Measurements from ENCODE around the gene TLCD1. TPM values are rescaled to one million over a fixed set of nuclear protein-coding genes. Genes with fewer than 3 reads are reported as not detected.
A peak's percentile ranks its signal among the peaks of the same experiment; 100 is the strongest.

Gene TLCD1
- polyA plus RNA-seq, 1 experiment: 9.8 TPM

DNA sequence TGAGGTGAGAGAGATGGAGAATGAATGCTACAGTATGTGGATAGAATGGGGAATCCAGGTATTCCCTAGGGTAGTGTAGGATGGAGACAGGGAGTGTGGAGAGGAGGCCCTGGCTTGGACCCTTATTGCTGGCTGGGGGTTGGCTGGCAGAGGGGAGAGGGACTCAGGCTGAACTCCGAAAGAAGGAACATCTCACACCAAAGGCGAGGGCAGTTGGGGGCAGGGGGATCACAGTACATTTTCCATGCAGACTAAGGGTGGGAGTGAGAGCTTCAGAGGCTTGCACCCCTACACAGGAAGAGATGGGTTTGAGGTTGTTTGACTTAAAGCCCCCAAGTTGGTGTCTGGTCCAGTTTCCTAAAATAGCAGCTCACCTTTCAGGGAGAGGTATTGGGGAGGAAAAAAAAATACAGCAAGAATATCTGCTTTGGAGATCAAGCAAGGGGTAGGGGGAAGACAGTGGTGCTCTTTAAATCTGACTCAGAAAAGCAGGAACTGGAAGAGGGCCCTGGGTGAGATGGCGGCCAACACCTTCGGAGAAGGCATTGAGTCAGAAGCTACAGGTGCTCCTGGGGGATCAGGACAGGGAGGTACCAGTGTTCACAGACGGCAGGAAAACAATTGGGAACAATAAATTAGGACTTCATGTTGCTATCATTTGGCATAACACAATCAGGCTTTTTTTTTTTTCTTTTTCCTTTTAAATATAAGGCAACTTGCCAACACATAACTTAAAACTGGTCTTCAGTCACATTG, 30.2 kb upstream of the TLCD1 start:
- TF ChIP-seq, protein P1, sequence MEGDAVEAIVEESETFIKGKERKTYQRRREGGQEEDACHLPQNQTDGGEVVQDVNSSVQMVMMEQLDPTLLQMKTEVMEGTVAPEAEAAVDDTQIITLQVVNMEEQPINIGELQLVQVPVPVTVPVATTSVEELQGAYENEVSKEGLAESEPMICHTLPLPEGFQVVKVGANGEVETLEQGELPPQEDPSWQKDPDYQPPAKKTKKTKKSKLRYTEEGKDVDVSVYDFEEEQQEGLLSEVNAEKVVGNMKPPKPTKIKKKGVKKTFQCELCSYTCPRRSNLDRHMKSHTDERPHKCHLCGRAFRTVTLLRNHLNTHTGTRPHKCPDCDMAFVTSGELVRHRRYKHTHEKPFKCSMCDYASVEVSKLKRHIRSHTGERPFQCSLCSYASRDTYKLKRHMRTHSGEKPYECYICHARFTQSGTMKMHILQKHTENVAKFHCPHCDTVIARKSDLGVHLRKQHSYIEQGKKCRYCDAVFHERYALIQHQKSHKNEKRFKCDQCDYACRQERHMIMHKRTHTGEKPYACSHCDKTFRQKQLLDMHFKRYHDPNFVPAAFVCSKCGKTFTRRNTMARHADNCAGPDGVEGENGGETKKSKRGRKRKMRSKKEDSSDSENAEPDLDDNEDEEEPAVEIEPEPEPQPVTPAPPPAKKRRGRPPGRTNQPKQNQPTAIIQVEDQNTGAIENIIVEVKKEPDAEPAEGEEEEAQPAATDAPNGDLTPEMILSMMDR (IDR thresholded peaks at IDR 0.05; ENCODE audit: insufficient read depth, low read depth, low read length): no peak
- Histone ChIP-seq H3K27me3 (ENCODE audit: control insufficient read depth, insufficient read depth, low read length) (no peaks in the 10 kb centered on the region), H3K36me3 (ENCODE audit: control insufficient read depth, insufficient read depth, low read length) (peaks cover 17% of the 10 kb centered on the region), H3K4me3 (ENCODE audit: low read depth, low read length) (no peak overlapping the region)
- ChIA-PET POLR2A (no interaction called here), CTCF (interaction anchor here (0.7 to 18.7 kb wide), 3 partner anchors 11 to 99 kb away, joined by 3 to 416 read pairs (median 3); partner anchors contain the start of genes ERAL1, NEK8 and TLCD1)
- DNase-seq (ENCODE audit: low read depth): no peak

DNA sequence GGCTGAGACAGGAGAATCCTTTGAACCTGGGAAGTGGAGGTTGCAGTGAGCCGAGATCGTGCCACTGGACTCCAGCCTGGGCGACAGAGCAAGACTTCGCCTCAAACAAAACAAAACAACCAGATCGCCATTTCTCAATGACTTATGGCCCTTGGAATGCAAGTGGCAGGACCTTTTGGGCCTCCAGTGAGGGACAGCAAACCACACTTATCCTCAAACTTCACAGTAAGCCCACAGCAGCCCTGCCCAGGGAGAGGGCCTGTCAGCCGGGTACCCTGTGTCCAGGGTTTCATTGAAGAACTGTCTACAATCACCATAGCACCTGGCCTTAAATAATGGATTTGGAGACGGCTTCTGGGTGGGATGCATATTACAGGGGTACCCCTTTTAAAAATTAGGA, 29.5 kb upstream of the TLCD1 start:
- Histone ChIP-seq H3K4me3 (ENCODE audit: low read depth, low read length) (no peak overlapping the region), H3K27me3 (ENCODE audit: control insufficient read depth, insufficient read depth, low read length) (no peaks in the 10 kb centered on the region), H3K36me3 (ENCODE audit: control insufficient read depth, insufficient read depth, low read length) (peaks cover 23% of the 10 kb centered on the region)
- POLR2A ChIA-PET: no interaction called here
- DNase-seq (ENCODE audit: low read depth): no peak
- CTCF ChIA-PET: interaction anchor here (0.7 to 18.7 kb wide), 2 partner anchors 27 to 99 kb away, joined by 3 to 416 read pairs; partner anchors contain the start of genes ERAL1, NEK8 and TLCD1
- TF ChIP-seq, protein P1 (IDR thresholded peaks at IDR 0.05; ENCODE audit: insufficient read depth, low read depth, low read length): no peak

DNA sequence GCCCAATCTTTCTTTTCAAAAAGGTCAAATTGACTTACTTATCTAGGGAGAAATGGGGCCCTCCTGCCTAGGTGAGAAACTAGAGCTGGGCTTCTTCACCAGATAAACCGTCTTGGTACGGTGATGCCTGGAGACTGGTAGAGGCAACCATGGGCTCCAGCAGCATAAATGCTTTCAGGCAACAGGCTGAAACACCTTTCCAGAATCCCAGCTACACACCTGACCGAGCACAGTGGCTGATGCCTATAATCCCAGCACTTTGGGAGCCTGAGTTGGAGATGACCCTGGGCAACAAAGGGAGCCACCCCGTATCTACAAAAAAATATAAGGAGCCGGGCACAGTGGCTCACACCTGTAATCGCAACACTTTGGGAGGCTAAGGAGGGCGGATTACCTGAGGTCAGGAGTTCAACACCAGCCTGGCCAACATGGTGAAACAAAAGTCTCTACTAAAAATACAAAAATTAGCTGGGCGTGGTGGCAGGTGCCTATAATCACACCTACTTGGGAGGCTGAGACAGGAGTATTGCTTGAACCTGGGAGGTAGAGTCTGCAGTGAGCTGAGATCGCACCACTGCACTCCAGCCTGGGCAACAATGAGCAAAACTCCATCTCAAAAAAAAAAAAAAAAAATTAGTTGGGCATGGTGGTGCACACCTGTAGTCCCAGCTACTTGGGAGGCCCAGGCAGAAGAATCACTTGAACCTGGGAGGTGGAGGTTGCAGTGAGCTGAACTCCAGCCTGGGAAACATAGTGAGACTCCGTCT, 25.8 kb upstream of the TLCD1 start:
- POLR2A ChIA-PET: no interaction called here
- TF ChIP-seq, protein P1 (IDR thresholded peaks at IDR 0.05; ENCODE audit: insufficient read depth, low read depth, low read length): no peak
- no peak for DNase-seq (ENCODE audit: low read depth)
- CTCF ChIA-PET: interaction anchor here (0.6 to 18.7 kb wide), 11 partner anchors 9 to 201 kb away, joined by 3 to 416 read pairs (median 3); partner anchors contain the start of genes FLOT2, NEK8 and TLCD1
- peaks cover 36% of the 10 kb centered on the region for H3K36me3 ChIP-seq (ENCODE audit: control insufficient read depth, insufficient read depth, low read length)
- H3K4me3 ChIP-seq (ENCODE audit: low read depth, low read length): no peak overlapping the region
- no peaks in the 10 kb centered on the region for H3K27me3 ChIP-seq (ENCODE audit: control insufficient read depth, insufficient read depth, low read length)

DNA sequence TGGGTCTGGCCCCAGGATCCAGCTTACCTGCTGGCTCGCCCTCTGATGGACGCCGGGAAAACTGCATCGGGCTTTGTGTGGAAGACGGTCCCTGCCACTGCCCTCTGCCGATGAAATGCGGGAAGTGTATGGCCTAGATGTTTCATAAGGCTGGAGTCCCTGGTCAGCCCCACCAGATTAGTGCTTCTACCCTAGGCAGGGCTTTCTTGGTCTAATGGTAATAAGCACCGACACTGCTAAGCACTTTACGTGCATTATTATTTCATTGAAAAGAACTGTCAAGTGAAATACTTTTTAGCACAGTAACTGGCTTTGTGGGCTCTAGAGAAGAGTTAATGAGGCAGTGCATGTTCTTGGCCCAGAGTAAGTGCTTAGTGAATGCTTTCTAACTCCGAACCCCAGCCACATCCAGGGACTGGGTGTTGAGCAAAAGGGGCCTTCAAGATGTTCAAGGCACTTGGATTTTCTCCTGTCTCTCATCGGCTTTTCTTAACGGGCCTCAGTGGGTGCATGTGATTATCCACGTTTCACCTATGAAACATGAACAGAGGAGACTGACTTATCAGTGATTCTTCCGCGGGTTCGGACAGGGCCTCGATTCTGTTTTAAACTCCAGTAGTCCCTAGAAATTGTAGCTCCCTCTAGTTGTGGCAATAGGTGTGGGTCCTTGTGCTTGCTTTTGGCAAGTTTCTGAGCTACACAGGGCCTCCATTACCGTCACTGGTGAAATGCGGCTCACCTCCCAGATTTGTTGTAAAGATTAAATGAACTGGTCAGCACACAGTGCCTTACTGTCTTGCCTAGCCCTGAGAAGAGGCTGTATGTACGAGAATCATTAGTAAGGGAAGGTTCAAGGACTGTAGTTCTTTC, 24.4 kb upstream of the TLCD1 start:
- ChIA-PET CTCF (interaction anchor here (0.6 to 18.7 kb wide), 34 partner anchors 9 to 345 kb away, joined by 3 to 416 read pairs (median 3); partner anchors contain the start of genes FAM222B, FLOT2, NEK8 and TLCD1), POLR2A (interaction anchor here (0.6 to 2.1 kb wide), 3 partner anchors 24 to 103 kb away, joined by 3 to 19 read pairs (median 4); partner anchors contain the start of gene TLCD1)
- Histone ChIP-seq H3K4me3 (ENCODE audit: low read depth, low read length) (no peak overlapping the region), H3K36me3 (ENCODE audit: control insufficient read depth, insufficient read depth, low read length) (peaks cover 36% of the 10 kb centered on the region), H3K27me3 (ENCODE audit: control insufficient read depth, insufficient read depth, low read length) (no peaks in the 10 kb centered on the region)
- TF ChIP-seq, protein P1 (IDR thresholded peaks at IDR 0.05; ENCODE audit: insufficient read depth, low read depth, low read length): peak; percentile 100
- DNase-seq (ENCODE audit: low read depth): no peak

Measured in BJ (cell line).